ENCODE data around the gene CRIP1. TPM values are rescaled to one million over a fixed set of nuclear protein-coding genes. Genes with fewer than 3 reads are reported as not detected.

Gene CRIP1
- total and polyA plus RNA-seq, 2 donors (not counting 3 experiments of a cell fraction or from before 2014, with no cell fraction given) = 3.1 to 8.1 TPM

DNA sequence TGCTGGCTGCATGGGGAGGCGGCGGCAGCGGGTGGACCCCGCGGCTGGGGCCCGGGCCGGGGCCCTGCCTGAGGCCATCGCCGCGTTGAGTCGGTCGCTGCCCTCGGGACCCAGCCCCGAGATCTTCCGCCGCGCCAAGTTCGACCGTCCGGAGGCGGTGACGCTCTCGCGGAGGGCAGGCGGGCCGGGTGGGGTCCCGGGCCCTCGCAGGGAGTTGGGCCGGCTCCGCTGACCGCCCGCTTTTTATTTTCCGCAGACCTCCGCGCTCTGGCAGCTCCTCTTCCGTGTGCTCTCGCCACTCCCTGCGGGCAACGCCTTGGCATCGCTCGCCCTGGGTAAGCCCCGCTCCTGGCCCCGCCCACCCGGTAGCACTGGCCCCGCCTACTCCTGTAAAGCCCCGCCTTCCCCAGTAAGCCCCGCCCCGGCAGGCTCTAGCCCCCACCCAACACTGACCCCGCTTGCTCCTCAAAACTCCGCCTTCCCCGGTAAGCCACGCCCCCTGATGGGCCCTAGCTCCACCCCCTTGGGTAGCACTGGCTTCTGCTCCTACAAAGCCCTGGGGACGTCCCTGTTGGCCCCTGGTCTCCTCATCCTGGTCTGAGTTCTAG is 4.8 kb downstream of the CRIP1 start:
- BruUV-seq (replicated peaks) = TSS peak; percentile 53
- Histone ChIP-seq H3K4me3 (replicated peaks in 1 of 3; ENCODE audit: insufficient read depth in 1 of 3, low read depth in 1 of 3, low read length in 3 of 3) (peak overlapping the region; percentile 39 to 52 (median 50)), H3K9ac (replicated peaks; ENCODE audit: extremely low read depth, insufficient read depth, low read length) (peak overlapping the region; percentile 83), H3K9me1 (replicated peaks; ENCODE audit: control insufficient read depth, extremely low read depth, insufficient read depth, low read length) (no peaks in the 10 kb centered on the region), H3K4me1 (ENCODE audit: control insufficient read depth, extremely low read depth, insufficient read depth, low read length) (peaks cover 2% of the 10 kb centered on the region), H3K27ac (ENCODE audit: insufficient read depth, low read depth, low read length) (peak overlapping the region; percentile 77), H3K36me3 (ENCODE audit: control insufficient read depth in 2 of 2, extremely low read depth in 1 of 2, insufficient read depth in 2 of 2, low read length in 2 of 2) (no peaks in the 10 kb centered on the region), H3K27me3 (ENCODE audit: control insufficient read depth in 2 of 2, insufficient read depth in 2 of 2, low read length in 2 of 2) (peaks cover 0 to 11% of the 10 kb centered on the region in 2 experiments), H2AFZ (ENCODE audit: low read depth, low read length) (peak overlapping the region; percentile 69), H3K4me2 (ENCODE audit: insufficient read depth, low read length) (peak overlapping the region; percentile 35), H4K20me1 (replicated peaks; ENCODE audit: control insufficient read depth, extremely low read depth, insufficient read depth, low read length) (no peaks in the 10 kb centered on the region), H3K79me2 (ENCODE audit: control insufficient read depth, insufficient read depth, low read length) (peaks cover 3% of the 10 kb centered on the region), H3K9me3 (replicated peaks; ENCODE audit: control insufficient read depth, insufficient read depth, low read length) (no peaks in the 10 kb centered on the region)
- intact Hi-C loops (cut with micrococcal nuclease) (loop anchor here (1.0 to 5.0 kb wide), 6 partner anchors 37 to 814 kb away; partner anchors contain the start of gene BRF1), dilution Hi-C loops (cut with MboI; ENCODE audit: extremely low pct_ligation_motif_present, low sequenced_read_pairs) (no loop called here)
- DNase-seq (ENCODE audit: low read depth, low spot score) (peak; percentile 65), FAIRE-seq (no peak)
- ChIA-PET CTCF (interaction anchor here (1.0 to 5.1 kb wide), 4 partner anchors 10 to 120 kb away, joined by 4 to 239 read pairs (median 80); no protein-coding TSS in a partner anchor), POLR2A (no interaction called here)
- TF ChIP-seq POLR2A (IDR thresholded peaks at IDR 0.05; ENCODE audit: low read depth, low read length) = peak; percentile 43
- TF ChIP-seq MAX (IDR thresholded peaks at IDR 0.05; ENCODE audit: insufficient read depth, insufficient read length) = peak; percentile 67
- no peak for TF ChIP-seq GATA2 (IDR thresholded peaks at IDR 0.05; ENCODE audit: insufficient read depth, insufficient read length, low read depth, low read length)

- Histone ChIP-seq H3K9me3 (replicated peaks; ENCODE audit: control insufficient read depth, insufficient read depth, low read length) (no peaks in the 10 kb centered on the region), H3K27me3 (ENCODE audit: control insufficient read depth in 2 of 2, insufficient read depth in 2 of 2, low read length in 2 of 2) (peaks cover 0 to 3% of the 10 kb centered on the region in 2 experiments), H3K9ac (replicated peaks; ENCODE audit: extremely low read depth, insufficient read depth, low read length) (no peak overlapping the region), H3K79me2 (ENCODE audit: control insufficient read depth, insufficient read depth, low read length) (peaks cover 3% of the 10 kb centered on the region), H4K20me1 (replicated peaks; ENCODE audit: control insufficient read depth, extremely low read depth, insufficient read depth, low read length) (no peaks in the 10 kb centered on the region), H3K4me1 (ENCODE audit: control insufficient read depth, extremely low read depth, insufficient read depth, low read length) (peaks cover 2% of the 10 kb centered on the region), H3K36me3 (ENCODE audit: control insufficient read depth in 2 of 2, extremely low read depth in 1 of 2, insufficient read depth in 2 of 2, low read length in 2 of 2) (no peaks in the 10 kb centered on the region), H3K4me3 (replicated peaks in 1 of 3; ENCODE audit: insufficient read depth in 1 of 3, low read depth in 1 of 3, low read length in 3 of 3) (no peak overlapping the region), H3K4me2 (ENCODE audit: insufficient read depth, low read length) (no peak overlapping the region), H2AFZ (ENCODE audit: low read depth, low read length) (no peak overlapping the region), H3K9me1 (replicated peaks; ENCODE audit: control insufficient read depth, extremely low read depth, insufficient read depth, low read length) (no peaks in the 10 kb centered on the region), H3K27ac (ENCODE audit: insufficient read depth, low read depth, low read length) (no peak overlapping the region)
- FAIRE-seq (no peak), DNase-seq (ENCODE audit: low read depth, low spot score) (no peak)
- dilution Hi-C loops (cut with MboI; ENCODE audit: extremely low pct_ligation_motif_present, low sequenced_read_pairs) (no loop called here), intact Hi-C loops (cut with micrococcal nuclease) (loop anchor here (5.0 kb wide), 2 partner anchors 295 to 815 kb away; no protein-coding TSS in a partner anchor)
- BruUV-seq (replicated peaks) = no TSS peak
- no peak for TF ChIP-seq CTCF (IDR thresholded peaks at IDR 0.05; ENCODE audit: extremely low read depth in 1 of 2, insufficient read depth in 1 of 2, low read depth in 1 of 2, low read length in 2 of 2)
- no peak for TF ChIP-seq MYC (IDR thresholded peaks at IDR 0.05; ENCODE audit: low read depth, low read length)
- ChIA-PET CTCF (interaction anchor here (1.0 to 5.1 kb wide), 3 partner anchors 36 to 121 kb away, joined by 4 to 239 read pairs (median 7); no protein-coding TSS in a partner anchor), POLR2A (no interaction called here)
Measured at GRCh38 chr14:105492031-105492970, 5.6 kb downstream of the CRIP1 start.

All from endothelial cell of umbilical vein (primary cell).